HepG2 (cell line): ENCODE measurements around the gene UBFD1. TPM values are rescaled to one million over a fixed set of nuclear protein-coding genes. Genes with fewer than 3 reads are reported as not detected.

Source experiments
- ATF3 ChIP-seq: sonication (generic); formaldehyde crosslinking; IDR thresholded peaks from 2 replicates; pipeline ENCODE4 v1.4.0; 2020; ENCODE audit warnings: missing genetic modification reagents
- CHD2 ChIP-seq: IDR thresholded peaks from 2 replicates; pipeline ENCODE4 v1.6.1; 2011; ENCODE audit warnings: low read depth, low read length, improper control_type of control experiment
- FOXO4 ChIP-seq: sonication (generic); formaldehyde crosslinking; conservative IDR thresholded peaks from 2 replicates; pipeline ENCODE4 v1.8.1; 2023; ENCODE audit warnings: missing genetic modification reagents
- HMGXB4 ChIP-seq, 2 experiments: sonication (generic) in 1 of 2; formaldehyde crosslinking in 1 of 2; IDR thresholded peaks; 2 replicates each; pipeline versions ENCODE4 v1.4.0 to v1.6.1; 2018 to 2020; ENCODE audit warnings: missing genetic modification reagents in 2 of 2, borderline replicate concordance in 1 of 2, low read depth in 1 of 2, mild to moderate bottlenecking in 1 of 2, missing biosample characterization in 1 of 2
- MLLT10 ChIP-seq: sonication (generic); formaldehyde crosslinking; IDR thresholded peaks from 2 replicates; pipeline ENCODE4 v1.4.0; 2020; ENCODE audit warnings: missing genetic modification reagents
- NCOA1 ChIP-seq: sonication (generic); formaldehyde crosslinking; IDR thresholded peaks from 2 replicates; pipeline ENCODE4 v1.9.0; 2021; ENCODE audit warnings: missing genetic modification reagents
- NFIB ChIP-seq: sonication (generic); formaldehyde crosslinking; IDR thresholded peaks from 2 replicates; pipeline ENCODE4 v1.9.0; 2021; ENCODE audit warnings: missing genetic modification reagents, mild to moderate bottlenecking, borderline replicate concordance
- NFRKB ChIP-seq: fragments of 450-650 bp; IDR thresholded peaks from 2 replicates; pipeline ENCODE4 v1.6.1; 2017
- PPARG ChIP-seq: conservative IDR thresholded peaks from 2 replicates; pipeline ENCODE4 v1.6.1; 2016; ENCODE audit warnings: missing biosample characterization, missing genetic modification reagents
- RBAK ChIP-seq: sonication (generic); formaldehyde crosslinking; IDR thresholded peaks from 2 replicates; pipeline ENCODE4 v1.5.1; 2020; ENCODE audit warnings: mild to moderate bottlenecking, missing genetic modification reagents
- SAP130 ChIP-seq: IDR thresholded peaks from 2 replicates; pipeline ENCODE4 v1.6.1; 2016; ENCODE audit warnings: low read depth
- SETDB1 ChIP-seq: sonication (generic); formaldehyde crosslinking; IDR thresholded peaks from 2 replicates; pipeline ENCODE4 v1.5.1; 2020; ENCODE audit warnings: missing genetic modification reagents, mild to moderate bottlenecking, borderline replicate concordance
- TRIM24 ChIP-seq: sonication (generic); formaldehyde crosslinking; IDR thresholded peaks from 2 replicates; pipeline ENCODE4 v1.8.0; 2022; ENCODE audit warnings: mild to moderate bottlenecking, missing genetic modification reagents
- ZBTB21 ChIP-seq: sonication (generic); formaldehyde crosslinking; IDR thresholded peaks from 2 replicates; pipeline ENCODE4 v1.4.0; 2020; ENCODE audit warnings: missing genetic modification reagents
- ZEB1 ChIP-seq: IDR thresholded peaks from 2 replicates; pipeline ENCODE4 v1.6.1; 2012; ENCODE audit warnings: mild to moderate bottlenecking, low read depth, inconsistent platforms; ENCODE audit not compliant: insufficient replicate concordance
- ZMAT5 ChIP-seq: sonication (generic); formaldehyde crosslinking; IDR thresholded peaks from 2 replicates; pipeline ENCODE4 v1.5.0; 2020; ENCODE audit warnings: mild to moderate bottlenecking, low read depth, missing genetic modification reagents, borderline replicate concordance
- ZNF256 ChIP-seq: sonication (generic); formaldehyde crosslinking; conservative IDR thresholded peaks from 2 replicates; pipeline ENCODE4 v1.4.0; 2020; ENCODE audit warnings: missing genetic modification reagents
- ZNF317 ChIP-seq: sonication (generic); formaldehyde crosslinking; IDR thresholded peaks from 2 replicates; pipeline ENCODE4 v1.5.0; 2020; ENCODE audit warnings: mild to moderate bottlenecking, missing genetic modification reagents
- ZNF574 ChIP-seq: sonication (generic); formaldehyde crosslinking; IDR thresholded peaks from 2 replicates; pipeline ENCODE4 v1.4.0; 2020; ENCODE audit warnings: missing genetic modification reagents
- ZNF615 ChIP-seq: sonication (generic); formaldehyde crosslinking; IDR thresholded peaks from 2 replicates; pipeline ENCODE4 v1.5.0; 2020; ENCODE audit warnings: mild to moderate bottlenecking, missing genetic modification reagents, borderline replicate concordance
- ZNF644 ChIP-seq: IDR thresholded peaks from 2 replicates; pipeline ENCODE4 v1.6.1; 2016; ENCODE audit warnings: low read depth
- ZNF674 ChIP-seq: sonication (generic); formaldehyde crosslinking; IDR thresholded peaks from 2 replicates; pipeline ENCODE4 v1.5.0; 2020; ENCODE audit warnings: low read depth, mild to moderate bottlenecking, missing genetic modification reagents
- ZSCAN20 ChIP-seq: sonication (generic); formaldehyde crosslinking; IDR thresholded peaks from 2 replicates; pipeline ENCODE4 v1.4.0; 2020; ENCODE audit warnings: missing genetic modification reagents, mild to moderate bottlenecking, borderline replicate concordance
- polyA plus RNA-seq, 8 experiments: library from polyadenylated mRNA; depleted of rRNA in 3 of 8; stranded (reverse) in 7 of 8; unstranded in 1 of 8; fragments of >200 nt; fragmentation: Illumina TruSeq in 4 of 8; extraction: Trizol in 4 of 8; gene quantifications; 2 replicates each; pipeline versions ENCODE4 v1.2.1 to v1.2.3, GENCODE V29; 2011 to 2016; ENCODE audit warnings: low read depth in 4 of 8, missing spikeins in 1 of 8, mixed read lengths in 1 of 8; ENCODE audit not compliant: insufficient read depth in 1 of 8
- total RNA-seq, 5 experiments: library from RNA; depleted of rRNA; stranded (reverse); fragments of >200 nt; fragmentation: Illumina TruSeq; extraction: Trizol; gene quantifications; 2 replicates each; pipeline ENCODE4 v1.2.3, GENCODE V29; 2016; ENCODE audit warnings: low read depth in 1 of 5

UBFD1 gene
- total and polyA plus RNA-seq, 2 of the 13 experiments (the other 11 are each of a cell fraction or from before 2014, with no cell fraction given) = 100 to 111 TPM

GRCh38 chr16:23556881-23557778, at the start of gene UBFD1, which contains the start of gene EARS2 (continued):
- TF ChIP-seq FOXO4 (peak; percentile 95; the same call in 1 of the 2 replicates), ZBTB21 (CRISPR knock-in tag) (0 out of 2 replicates have a peak, but pooled peaks have one; percentile 10), ZNF615 (CRISPR knock-in tag) (peak; percentile 97; the same call in 1 of the 2 replicates), NFRKB (no peak), HMGXB4 (CRISPR knock-in tag; IDR thresholded peaks at IDR 0.05; ENCODE audit: borderline replicate concordance in 1 of 2, low read depth in 1 of 2) (peak; percentile 98 to 99), SAP130 (peak; percentile 100), ZSCAN20 (CRISPR knock-in tag) (peak; percentile 94; the same call in 1 of the 2 replicates), NFIB (CRISPR knock-in tag) (no peak), CHD2 (peak; percentile 28; the same call in 1 of the 2 replicates), ZMAT5 (no peak; the same call in 1 of the 2 replicates), ZNF256 (CRISPR knock-in tag) (peak; percentile 93; the same call in 1 of the 2 replicates), RBAK (CRISPR knock-in tag) (no peak; the same call in 1 of the 2 replicates), PPARG (peak; percentile 44; the same call in 1 of the 2 replicates), ATF3 (CRISPR knock-in tag) (peak; percentile 40; the same call in 1 of the 2 replicates), MLLT10 (no peak), ZNF644 (no peak), TRIM24 (CRISPR knock-in tag) (peak; percentile 14; the same call in 1 of the 2 replicates), NCOA1 (CRISPR knock-in tag) (peak; percentile 82; the same call in 1 of the 2 replicates), ZNF317 (CRISPR knock-in tag) (peak; percentile 95), ZNF574 (CRISPR knock-in tag) (peak; percentile 97), SETDB1 (CRISPR knock-in tag) (no peak; the same call in 1 of the 2 replicates), ZEB1 (peak; percentile 91), ZNF674 (CRISPR knock-in tag) (no peak)
